Measurements from ENCODE around the gene BMP8A.
A peak's percentile ranks its signal among the peaks of the same experiment; 100 is the strongest.

Gene BMP8A

GRCh38 chr1:39573097-39573465 lies 81.6 kb downstream of the BMP8A start:
- TF ChIP-seq EZH2 (optimal IDR thresholded peaks at IDR 0.05; ENCODE audit: low read depth, low read length) (no peak), EZH2phosphoT487 (IDR thresholded peaks at IDR 0.05; ENCODE audit: low read length) (no peak), CTCF (IDR thresholded peaks at IDR 0.05; ENCODE audit: low read length) (no peak)
- Histone ChIP-seq H3K27ac (ENCODE audit: low read length) (peak overlapping the region; percentile 94; the same call in 1 of the 2 replicates), H3K27me3 (replicated peaks; ENCODE audit: insufficient read depth, low read length) (no peaks in the 10 kb centered on the region), H3K4me3 (ENCODE audit: low read length) (peak overlapping the region; percentile 96), H4K20me1 (ENCODE audit: insufficient read depth, low read length) (peaks cover 71% of the 10 kb centered on the region), H3K9me2 (replicated peaks; ENCODE audit: insufficient read depth, low read length) (no peaks in the 10 kb centered on the region), H3K4me1 (ENCODE audit: low read length) (peaks cover 30% of the 10 kb centered on the region), H3F3A (ENCODE audit: insufficient read depth, low read length) (peaks cover 81% of the 10 kb centered on the region), H3K9ac (ENCODE audit: low read length) (peak overlapping the region; percentile 94), H3K4me2 (ENCODE audit: low read depth, low read length) (peak overlapping the region; percentile 91), H3K79me2 (ENCODE audit: low read length) (peaks cover 94% of the 10 kb centered on the region), H2AFZ (ENCODE audit: low read length) (no peak overlapping the region), H3K9me3 (replicated peaks; ENCODE audit: insufficient read depth, low read length) (no peaks in the 10 kb centered on the region), H3K36me3 (replicated peaks; ENCODE audit: insufficient read depth, low read length) (peaks cover 60% of the 10 kb centered on the region)
- no peak for DNase-seq

GRCh38 chr1:39573736-39574624 lies 82.5 kb downstream of the BMP8A start:
- no peaks in the 10 kb centered on the region for H3K9me2 ChIP-seq (replicated peaks; ENCODE audit: insufficient read depth, low read length)
- peak overlapping the region; percentile 96 for H3K4me3 ChIP-seq (ENCODE audit: low read length)
- no peaks in the 10 kb centered on the region for H3K27me3 ChIP-seq (replicated peaks; ENCODE audit: insufficient read depth, low read length)
- H3F3A ChIP-seq (ENCODE audit: insufficient read depth, low read length): peaks cover 72% of the 10 kb centered on the region
- no peak overlapping the region for H2AFZ ChIP-seq (ENCODE audit: low read length)
- no peak for TF ChIP-seq CTCF (IDR thresholded peaks at IDR 0.05; ENCODE audit: low read length)
- TF ChIP-seq EZH2phosphoT487 (IDR thresholded peaks at IDR 0.05; ENCODE audit: low read length): no peak
- TF ChIP-seq EZH2 (optimal IDR thresholded peaks at IDR 0.05; ENCODE audit: low read depth, low read length): no peak
- H4K20me1 ChIP-seq (ENCODE audit: insufficient read depth, low read length): peaks cover 63% of the 10 kb centered on the region
- peak overlapping the region; percentile 91 for H3K4me2 ChIP-seq (ENCODE audit: low read depth, low read length)
- DNase-seq: no peak
- H3K9me3 ChIP-seq (replicated peaks; ENCODE audit: insufficient read depth, low read length): no peaks in the 10 kb centered on the region
- peaks cover 85% of the 10 kb centered on the region for H3K79me2 ChIP-seq (ENCODE audit: low read length)
- H3K27ac ChIP-seq (ENCODE audit: low read length): peak overlapping the region; percentile 94; the same call in 1 of the 2 replicates
- peaks cover 22% of the 10 kb centered on the region for H3K4me1 ChIP-seq (ENCODE audit: low read length)
- peaks cover 56% of the 10 kb centered on the region for H3K36me3 ChIP-seq (replicated peaks; ENCODE audit: insufficient read depth, low read length)
- peak overlapping the region; percentile 94 for H3K9ac ChIP-seq (ENCODE audit: low read length)

GRCh38 chr1:39574646-39575045 lies 83.2 kb downstream of the BMP8A start:
- Histone ChIP-seq H3K4me1 (ENCODE audit: low read length) (peaks cover 15% of the 10 kb centered on the region), H3K79me2 (ENCODE audit: low read length) (peaks cover 78% of the 10 kb centered on the region), H3K4me3 (ENCODE audit: low read length) (peak overlapping the region; percentile 96), H3F3A (ENCODE audit: insufficient read depth, low read length) (peaks cover 66% of the 10 kb centered on the region), H3K27ac (ENCODE audit: low read length) (peak overlapping the region; percentile 94; the same call in 1 of the 2 replicates), H3K9me3 (replicated peaks; ENCODE audit: insufficient read depth, low read length) (no peaks in the 10 kb centered on the region), H3K9me2 (replicated peaks; ENCODE audit: insufficient read depth, low read length) (no peaks in the 10 kb centered on the region), H3K36me3 (replicated peaks; ENCODE audit: insufficient read depth, low read length) (peaks cover 50% of the 10 kb centered on the region), H4K20me1 (ENCODE audit: insufficient read depth, low read length) (peaks cover 62% of the 10 kb centered on the region), H2AFZ (ENCODE audit: low read length) (no peak overlapping the region), H3K9ac (ENCODE audit: low read length) (peak overlapping the region; percentile 94), H3K27me3 (replicated peaks; ENCODE audit: insufficient read depth, low read length) (no peaks in the 10 kb centered on the region), H3K4me2 (ENCODE audit: low read depth, low read length) (peak overlapping the region; percentile 91)
- TF ChIP-seq EZH2phosphoT487 (IDR thresholded peaks at IDR 0.05; ENCODE audit: low read length) (no peak), CTCF (IDR thresholded peaks at IDR 0.05; ENCODE audit: low read length) (no peak), EZH2 (optimal IDR thresholded peaks at IDR 0.05; ENCODE audit: low read depth, low read length) (no peak)
- DNase-seq: no peak
